ENCODE measurements around the gene GUCY1B1.

DNA sequence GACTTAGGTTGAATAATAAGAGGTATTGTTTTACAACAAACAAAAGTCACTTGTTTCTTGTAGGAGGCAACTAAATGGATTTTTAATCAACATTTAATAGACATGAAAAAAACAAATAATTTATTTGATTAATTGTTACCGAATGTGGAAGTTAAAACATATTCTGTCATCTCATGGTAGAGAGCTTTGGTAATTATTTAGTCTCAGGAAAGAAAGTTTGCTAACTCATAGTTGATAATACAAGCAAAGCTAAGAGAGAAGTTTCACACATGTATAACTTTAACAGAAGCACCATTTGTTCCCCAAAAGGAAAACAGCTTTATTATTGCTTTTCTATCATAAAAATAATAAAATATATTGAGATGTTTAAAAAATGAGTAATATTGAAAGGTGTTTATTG is 47.3 kb upstream of the GUCY1B1 start:
- TF ChIP-seq CTCF (conservative IDR thresholded peaks at IDR 0.05) = no peak
- TF ChIP-seq EZH2 (IDR thresholded peaks at IDR 0.05; ENCODE audit: low read depth) = no peak

Measured in PC-9 (cell line).